ENCODE data around the gene TCP11.

TCP11 gene

DNA sequence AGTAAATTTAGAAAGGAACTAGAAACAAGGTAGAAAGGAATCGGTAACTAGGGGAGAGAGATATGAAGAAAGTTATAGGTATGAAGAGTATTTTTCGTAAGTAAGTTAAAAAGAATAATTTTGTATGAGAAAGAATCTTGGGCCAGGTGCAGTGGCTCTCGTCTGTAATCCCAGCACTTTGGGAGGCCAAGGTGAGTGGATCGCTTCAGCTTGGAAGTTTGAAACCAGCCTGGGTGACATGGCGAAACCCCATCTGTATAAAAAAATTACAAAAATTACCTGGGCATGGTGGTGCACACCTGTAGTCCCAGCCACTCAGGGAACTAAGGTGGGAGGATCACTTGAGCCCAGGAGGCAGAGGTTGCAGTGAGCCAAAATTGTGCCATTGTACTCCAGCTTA is 42.0 kb downstream of the TCP11 start:
- Histone ChIP-seq H3K9me3 (ENCODE audit: insufficient read depth, low read depth, low read length) (no peaks in the 10 kb centered on the region), H3K9me2 (replicated peaks; ENCODE audit: low read depth, low read length) (no peaks in the 10 kb centered on the region)
- no peak for TF ChIP-seq EZH2phosphoT487 (IDR thresholded peaks at IDR 0.05; ENCODE audit: borderline replicate concordance)
- TF ChIP-seq, protein P1, sequence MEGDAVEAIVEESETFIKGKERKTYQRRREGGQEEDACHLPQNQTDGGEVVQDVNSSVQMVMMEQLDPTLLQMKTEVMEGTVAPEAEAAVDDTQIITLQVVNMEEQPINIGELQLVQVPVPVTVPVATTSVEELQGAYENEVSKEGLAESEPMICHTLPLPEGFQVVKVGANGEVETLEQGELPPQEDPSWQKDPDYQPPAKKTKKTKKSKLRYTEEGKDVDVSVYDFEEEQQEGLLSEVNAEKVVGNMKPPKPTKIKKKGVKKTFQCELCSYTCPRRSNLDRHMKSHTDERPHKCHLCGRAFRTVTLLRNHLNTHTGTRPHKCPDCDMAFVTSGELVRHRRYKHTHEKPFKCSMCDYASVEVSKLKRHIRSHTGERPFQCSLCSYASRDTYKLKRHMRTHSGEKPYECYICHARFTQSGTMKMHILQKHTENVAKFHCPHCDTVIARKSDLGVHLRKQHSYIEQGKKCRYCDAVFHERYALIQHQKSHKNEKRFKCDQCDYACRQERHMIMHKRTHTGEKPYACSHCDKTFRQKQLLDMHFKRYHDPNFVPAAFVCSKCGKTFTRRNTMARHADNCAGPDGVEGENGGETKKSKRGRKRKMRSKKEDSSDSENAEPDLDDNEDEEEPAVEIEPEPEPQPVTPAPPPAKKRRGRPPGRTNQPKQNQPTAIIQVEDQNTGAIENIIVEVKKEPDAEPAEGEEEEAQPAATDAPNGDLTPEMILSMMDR (conservative IDR thresholded peaks at IDR 0.05; ENCODE audit: low read length) = no peak

DNA sequence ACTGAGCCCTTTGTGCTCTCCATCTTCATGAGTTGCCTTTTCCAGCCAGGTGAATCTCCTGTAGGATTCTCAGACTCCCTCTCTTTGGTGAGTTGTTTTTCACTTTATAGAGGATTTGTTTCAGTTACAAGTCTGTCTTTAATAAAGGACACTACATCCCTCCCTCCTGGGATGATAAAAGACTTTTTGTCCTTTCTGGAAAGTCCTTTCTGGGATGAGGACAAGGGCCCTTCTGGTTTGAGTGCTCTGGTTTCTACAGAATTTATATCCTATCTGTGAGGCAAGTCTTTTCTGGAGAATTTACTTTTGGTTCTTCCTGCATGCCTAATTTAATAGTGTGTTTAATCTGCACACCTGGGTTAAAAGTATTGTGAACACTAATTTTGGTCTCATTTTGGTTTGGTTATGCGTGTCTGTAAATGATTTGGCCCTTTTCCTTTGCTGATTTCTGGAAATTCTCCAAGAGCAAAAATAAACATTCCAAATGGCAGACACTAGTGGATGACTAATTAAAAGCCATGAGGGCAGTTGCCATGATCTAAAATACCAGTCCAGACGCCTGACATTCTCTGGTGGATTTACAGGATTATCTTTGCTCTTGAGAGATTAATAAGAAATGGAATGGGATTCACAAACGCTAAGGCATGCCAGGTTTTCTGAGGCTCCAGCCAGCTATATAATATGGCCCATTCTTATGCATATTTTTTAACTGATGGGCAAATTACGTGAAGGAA is 44.8 kb downstream of the TCP11 start:
- no peak overlapping the region for H3K4me3 ChIP-seq (ENCODE audit: low read length, poor library complexity, severe bottlenecking)
- H3F3A ChIP-seq (ENCODE audit: low read depth) = no peaks in the 10 kb centered on the region
- H3K4me1 ChIP-seq (ENCODE audit: insufficient read depth, low read length, poor library complexity, severe bottlenecking) = peaks cover under 1% of the 10 kb centered on the region
- H3K4me2 ChIP-seq (ENCODE audit: low read depth, low read length, poor library complexity, severe bottlenecking) = no peak overlapping the region
- H3K36me3 ChIP-seq (ENCODE audit: insufficient read depth, low read length) = no peaks in the 10 kb centered on the region
- H3K79me2 ChIP-seq (ENCODE audit: insufficient read depth, low read length) = no peaks in the 10 kb centered on the region
- no peaks in the 10 kb centered on the region for H3K9me2 ChIP-seq (replicated peaks; ENCODE audit: low read depth, low read length)
- no peaks in the 10 kb centered on the region for H3K27me3 ChIP-seq (ENCODE audit: insufficient read depth, low read length, poor library complexity, severe bottlenecking)
- TF ChIP-seq, protein P1 (conservative IDR thresholded peaks at IDR 0.05; ENCODE audit: low read length) = no peak
- TF ChIP-seq EZH2phosphoT487 (IDR thresholded peaks at IDR 0.05; ENCODE audit: borderline replicate concordance) = no peak
- H3K9ac ChIP-seq (ENCODE audit: low read depth, low read length, poor library complexity, severe bottlenecking) = no peak overlapping the region
- H3K9me3 ChIP-seq (ENCODE audit: insufficient read depth, low read depth, low read length) = no peaks in the 10 kb centered on the region
- H4K20me1 ChIP-seq (ENCODE audit: insufficient read depth, low read length, poor library complexity, severe bottlenecking) = no peaks in the 10 kb centered on the region
- H2AFZ ChIP-seq (ENCODE audit: low read length) = no peak overlapping the region

More for the DNA sequence above, 42.0 kb downstream of the TCP11 start:
- no peak overlapping the region for H3K4me3 ChIP-seq (ENCODE audit: low read length, poor library complexity, severe bottlenecking)
- H3K36me3 ChIP-seq (ENCODE audit: insufficient read depth, low read length) = no peaks in the 10 kb centered on the region
- no peaks in the 10 kb centered on the region for H3K79me2 ChIP-seq (ENCODE audit: insufficient read depth, low read length)
- H2AFZ ChIP-seq (ENCODE audit: low read length) = no peak overlapping the region
- H3K4me2 ChIP-seq (ENCODE audit: low read depth, low read length, poor library complexity, severe bottlenecking) = no peak overlapping the region
- H4K20me1 ChIP-seq (ENCODE audit: insufficient read depth, low read length, poor library complexity, severe bottlenecking) = no peaks in the 10 kb centered on the region
- H3F3A ChIP-seq (ENCODE audit: low read depth) = no peaks in the 10 kb centered on the region
- no peak overlapping the region for H3K9ac ChIP-seq (ENCODE audit: low read depth, low read length, poor library complexity, severe bottlenecking)
- no peaks in the 10 kb centered on the region for H3K27me3 ChIP-seq (ENCODE audit: insufficient read depth, low read length, poor library complexity, severe bottlenecking)
- H3K4me1 ChIP-seq (ENCODE audit: insufficient read depth, low read length, poor library complexity, severe bottlenecking) = no peaks in the 10 kb centered on the region

DNA sequence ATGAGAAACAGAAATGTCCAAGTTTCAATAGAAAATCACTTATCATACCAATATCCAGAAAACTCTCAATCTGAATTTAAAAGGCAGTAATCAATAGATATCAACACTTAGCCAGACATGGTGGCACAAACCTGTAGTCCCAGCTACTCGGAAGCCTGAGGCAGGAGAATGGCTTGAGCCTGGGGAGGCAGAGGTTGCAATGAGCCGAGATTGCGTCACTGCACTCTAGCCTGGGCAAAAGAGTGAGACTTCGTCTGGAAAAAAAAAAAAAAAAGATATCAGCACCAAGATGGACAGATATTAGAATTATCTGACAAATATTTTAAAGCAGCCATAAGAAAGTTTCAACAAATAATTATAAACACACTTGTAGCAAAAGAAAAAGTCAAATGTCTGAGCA is 47.0 kb downstream of the TCP11 start:
- no peaks in the 10 kb centered on the region for H4K20me1 ChIP-seq (ENCODE audit: insufficient read depth, low read length, poor library complexity, severe bottlenecking)
- no peaks in the 10 kb centered on the region for H3K27me3 ChIP-seq (ENCODE audit: insufficient read depth, low read length, poor library complexity, severe bottlenecking)
- no peaks in the 10 kb centered on the region for H3K9me3 ChIP-seq (ENCODE audit: insufficient read depth, low read depth, low read length)
- peaks cover 6% of the 10 kb centered on the region for H3F3A ChIP-seq (ENCODE audit: low read depth)
- peaks cover 20% of the 10 kb centered on the region for H3K4me1 ChIP-seq (ENCODE audit: insufficient read depth, low read length, poor library complexity, severe bottlenecking)
- no peaks in the 10 kb centered on the region for H3K9me2 ChIP-seq (replicated peaks; ENCODE audit: low read depth, low read length)
- TF ChIP-seq, protein P1 (conservative IDR thresholded peaks at IDR 0.05; ENCODE audit: low read length) = no peak
- TF ChIP-seq EZH2phosphoT487 (IDR thresholded peaks at IDR 0.05; ENCODE audit: borderline replicate concordance) = no peak
- H3K79me2 ChIP-seq (ENCODE audit: insufficient read depth, low read length) = no peaks in the 10 kb centered on the region
- H3K4me2 ChIP-seq (ENCODE audit: low read depth, low read length, poor library complexity, severe bottlenecking) = no peak overlapping the region
- H3K4me3 ChIP-seq (ENCODE audit: low read length, poor library complexity, severe bottlenecking) = no peak overlapping the region
- no peaks in the 10 kb centered on the region for H3K36me3 ChIP-seq (ENCODE audit: insufficient read depth, low read length)
- no peak overlapping the region for H2AFZ ChIP-seq (ENCODE audit: low read length)
- no peak overlapping the region for H3K9ac ChIP-seq (ENCODE audit: low read depth, low read length, poor library complexity, severe bottlenecking)
